ENCODE measurements around the gene ADCY10.
"Not testable (repeated sequence)": the region's sequence is repeated elsewhere in the genome, so short reads cannot be mapped to it uniquely, and the experiment has no call there.

The ADCY10 gene

DNA sequence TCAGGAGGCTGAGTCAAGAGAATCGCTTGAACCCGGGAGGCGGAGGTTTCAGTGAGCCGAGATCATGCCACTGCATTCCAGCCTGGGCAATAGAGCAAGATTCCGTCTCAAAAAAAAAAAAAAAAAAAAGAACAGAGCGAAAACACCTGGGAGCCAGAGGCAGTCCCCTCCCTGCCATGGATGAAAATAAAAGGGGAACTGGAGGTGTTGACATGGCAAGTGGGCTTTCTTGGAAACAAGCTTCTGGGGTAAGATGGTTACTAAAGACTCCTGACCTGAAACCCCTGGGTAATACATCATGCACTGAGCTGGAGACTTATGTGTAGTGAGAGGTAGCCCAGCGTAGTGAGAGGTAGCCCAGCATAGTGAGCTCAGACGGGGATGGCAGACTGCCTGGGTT is 31.6 kb downstream of the ADCY10 start:
- DNase-seq, result no peak

DNA sequence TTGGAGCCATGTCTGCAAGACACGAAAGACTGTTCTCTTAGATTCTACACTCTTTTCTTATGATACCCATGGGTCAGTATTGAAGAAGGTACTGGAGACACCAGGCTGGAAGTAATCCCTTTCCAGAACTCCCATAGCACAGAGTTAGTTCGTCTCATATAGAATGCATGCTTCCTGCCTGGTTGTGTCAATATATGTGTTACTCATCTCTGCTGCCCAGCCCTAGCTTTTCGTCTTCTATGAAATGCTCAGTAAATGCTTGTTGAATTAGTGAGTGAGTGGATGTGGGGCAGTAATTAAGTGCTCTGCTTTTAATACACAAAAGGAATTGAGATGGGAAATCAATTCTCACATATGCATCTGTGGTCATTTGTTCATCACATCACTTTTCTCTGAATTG is 32.1 kb downstream of the ADCY10 start:
- no peak for DNase-seq

DNA sequence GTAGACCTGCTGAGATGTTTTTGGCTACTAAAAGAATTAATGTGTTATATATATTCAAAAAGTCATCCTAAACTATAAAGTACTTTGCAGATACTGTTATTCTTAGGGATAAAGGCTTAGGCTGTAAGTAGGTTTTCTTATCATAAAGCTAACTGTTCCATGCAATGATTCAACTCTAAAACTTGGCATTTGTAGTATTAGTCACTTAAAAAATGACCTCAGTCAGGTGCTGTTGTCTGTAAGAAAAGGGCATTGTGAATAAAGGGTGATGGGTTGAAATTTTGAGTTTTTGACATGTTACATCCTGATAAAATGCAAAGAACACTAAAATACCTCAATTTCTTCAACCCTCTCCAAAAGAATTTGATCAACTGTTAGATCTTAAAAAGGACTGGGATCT is 32.9 kb downstream of the ADCY10 start:
- DNase-seq, result no peak

DNA sequence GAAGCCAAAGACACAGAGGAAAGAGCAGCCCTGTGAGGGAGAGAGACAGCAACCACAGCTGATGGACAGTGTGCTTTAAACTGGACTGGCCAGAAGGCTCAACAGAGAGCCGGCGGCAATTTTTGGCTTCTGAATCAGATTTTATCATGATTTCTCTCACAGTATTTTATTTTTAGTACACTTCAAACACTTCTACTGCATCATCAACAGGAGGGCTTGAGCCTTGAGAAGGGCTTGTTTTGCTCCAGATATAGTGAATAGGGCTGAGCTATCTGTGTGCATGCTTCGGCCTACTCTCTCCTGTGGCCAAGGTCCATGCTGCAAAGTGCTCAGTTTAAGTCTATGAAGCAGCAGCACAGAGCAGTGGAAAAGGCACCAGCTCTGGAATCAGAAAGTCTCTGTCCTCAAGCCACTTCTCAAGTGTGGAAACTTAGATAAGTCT is 33.3 kb downstream of the ADCY10 start:
- DNase-seq, result no peak

GRCh38 chr1:167879508-167879907 is 34.4 kb downstream of the ADCY10 start:
- DNase-seq, result no peak

DNA sequence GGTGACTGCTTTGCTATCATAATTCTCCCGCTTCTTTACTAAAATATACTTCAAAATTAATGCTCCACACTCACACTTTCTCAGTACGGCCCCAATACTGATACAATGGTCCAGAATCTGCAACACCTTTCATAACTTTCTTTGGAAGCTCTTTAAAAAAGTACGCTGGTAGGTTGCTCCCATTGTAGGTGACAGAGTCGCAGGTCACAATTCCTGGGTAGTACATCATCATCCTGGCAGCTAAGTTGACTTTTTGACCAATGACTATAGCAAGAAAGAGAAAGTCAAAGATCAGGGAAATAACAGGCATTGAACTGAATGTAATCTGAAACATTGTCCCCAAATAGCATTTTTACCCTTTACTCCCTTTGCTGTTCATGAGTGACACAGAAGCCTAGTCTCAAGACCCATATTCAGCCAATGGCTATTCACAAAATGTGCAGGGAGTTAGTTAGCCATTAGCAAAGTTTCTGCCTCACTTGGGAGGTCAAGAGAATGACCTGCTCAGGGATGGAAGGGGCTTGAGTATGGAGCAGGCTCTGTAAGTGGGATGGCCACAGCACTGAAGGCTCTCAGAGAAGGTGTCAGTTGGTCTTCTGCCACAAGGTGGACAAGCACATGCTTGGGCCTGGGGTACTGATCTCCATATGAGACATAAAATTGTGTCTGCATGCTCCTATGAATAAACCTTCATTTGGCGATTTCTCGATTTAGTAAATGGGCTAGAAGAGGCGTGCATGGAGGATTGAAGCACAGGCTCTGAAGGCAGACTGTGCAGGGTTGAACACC is 35.4 kb downstream of the ADCY10 start:
- no peak for DNase-seq

DNA sequence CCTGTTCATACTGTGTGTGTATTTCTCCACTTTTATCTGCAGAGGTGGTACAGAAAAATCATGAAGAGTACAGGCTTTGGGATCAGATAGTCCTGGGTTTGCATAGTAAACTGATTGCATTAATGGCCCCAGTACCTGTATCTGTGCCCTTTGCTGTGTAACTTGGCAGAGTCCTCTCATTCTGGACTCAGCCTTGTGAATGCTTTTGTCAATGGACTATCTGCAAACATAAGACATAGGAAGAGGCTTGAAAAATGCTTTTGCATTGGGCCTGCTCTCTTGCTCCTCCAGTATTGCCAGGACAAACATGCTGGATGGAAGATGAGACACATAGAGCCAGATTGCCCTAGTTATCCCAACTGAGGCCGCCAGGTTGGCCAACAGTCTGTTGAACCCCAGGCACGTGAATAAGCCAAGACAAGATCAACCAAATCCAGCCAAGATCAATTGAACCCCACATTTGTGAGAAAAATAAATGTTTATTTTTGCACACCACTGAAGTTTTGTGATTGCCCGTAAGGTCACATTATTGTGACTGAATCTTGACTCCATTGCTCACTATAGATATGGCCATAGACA is 37.2 kb downstream of the ADCY10 start:
- DNase-seq, result no peak

DNA sequence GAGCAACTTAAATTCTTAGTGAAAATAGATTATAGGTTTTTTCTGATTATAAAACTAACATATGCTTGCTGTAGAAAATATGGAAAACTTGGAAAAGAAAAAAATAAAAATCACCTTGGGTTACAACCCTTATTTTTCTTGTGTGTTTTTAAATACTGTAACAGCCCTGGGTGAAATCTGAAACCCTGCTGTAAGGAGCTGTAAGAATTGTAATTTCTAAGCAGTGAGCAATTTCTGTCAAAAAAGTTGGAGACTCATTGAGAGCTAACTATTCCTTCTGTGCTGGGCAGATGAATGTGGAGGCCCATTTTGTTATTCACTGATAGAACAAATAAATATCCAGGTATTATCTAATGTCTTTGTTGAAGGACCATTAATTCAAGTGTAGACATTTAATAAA is 42.6 kb downstream of the ADCY10 start:
- no peak for DNase-seq

GRCh38 chr1:167869157-167870001 is 44.6 kb downstream of the ADCY10 start:
- DNase-seq, result not testable (repeated sequence)

DNA sequence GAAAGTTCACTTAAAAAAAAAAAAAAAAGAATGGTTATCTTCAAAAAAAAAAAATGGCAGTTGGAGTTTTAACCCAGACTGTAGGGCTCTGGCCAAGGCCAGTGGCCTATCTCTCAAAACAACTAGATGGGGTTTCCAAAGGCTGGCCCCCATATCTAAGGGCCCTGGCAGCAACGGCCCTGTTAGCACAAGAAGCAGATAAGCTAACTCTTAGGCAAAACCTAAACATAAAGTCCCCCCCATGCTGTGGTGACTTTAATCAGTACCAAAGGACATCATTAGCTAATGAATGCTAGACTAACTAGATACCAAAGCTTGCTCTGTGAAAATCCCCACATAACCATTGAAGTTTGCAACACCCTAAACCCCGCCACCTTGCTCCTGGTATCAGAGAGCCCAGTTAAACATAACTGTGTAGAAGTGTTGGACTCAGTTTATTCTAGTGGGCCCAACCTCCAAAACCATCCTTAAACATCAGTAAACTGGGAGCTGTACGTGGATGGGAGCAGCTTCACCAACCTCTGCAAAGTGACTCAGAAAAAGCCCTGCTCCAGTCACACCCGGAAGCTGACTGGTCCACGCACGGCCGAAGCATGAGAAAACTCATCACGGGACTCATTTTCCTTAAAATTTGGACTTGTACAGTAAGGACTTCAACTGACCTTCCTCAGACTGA is 47.1 kb downstream of the ADCY10 start:
- DNase-seq, result not testable (repeated sequence)

DNA sequence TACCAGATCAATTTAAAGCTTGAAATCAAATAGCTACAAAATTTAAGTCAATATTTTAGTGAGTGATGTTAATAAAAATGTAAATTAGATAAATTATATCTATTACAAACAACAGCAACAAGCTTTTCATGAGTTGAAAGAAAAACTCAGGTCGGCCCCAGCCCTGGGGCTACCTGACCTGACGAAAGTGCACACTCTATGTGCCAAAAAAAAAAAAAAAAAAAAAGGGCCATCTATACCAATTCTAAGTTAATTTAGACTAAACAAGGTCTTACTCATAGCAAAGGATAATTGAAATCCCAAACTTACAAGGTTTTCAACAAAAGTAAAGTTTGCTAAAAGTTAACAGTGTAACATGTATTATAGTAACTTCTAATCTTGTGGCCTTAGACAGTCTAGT is 47.6 kb downstream of the ADCY10 start:
- DNase-seq, result not testable (repeated sequence)

- not testable (repeated sequence) for DNase-seq
These were observed 48.1 kb downstream of the ADCY10 start for GRCh38 chr1:167865804-167866308.

GRCh38 chr1:167865193-167865592 is 48.7 kb downstream of the ADCY10 start:
- not testable (repeated sequence) for DNase-seq

DNA sequence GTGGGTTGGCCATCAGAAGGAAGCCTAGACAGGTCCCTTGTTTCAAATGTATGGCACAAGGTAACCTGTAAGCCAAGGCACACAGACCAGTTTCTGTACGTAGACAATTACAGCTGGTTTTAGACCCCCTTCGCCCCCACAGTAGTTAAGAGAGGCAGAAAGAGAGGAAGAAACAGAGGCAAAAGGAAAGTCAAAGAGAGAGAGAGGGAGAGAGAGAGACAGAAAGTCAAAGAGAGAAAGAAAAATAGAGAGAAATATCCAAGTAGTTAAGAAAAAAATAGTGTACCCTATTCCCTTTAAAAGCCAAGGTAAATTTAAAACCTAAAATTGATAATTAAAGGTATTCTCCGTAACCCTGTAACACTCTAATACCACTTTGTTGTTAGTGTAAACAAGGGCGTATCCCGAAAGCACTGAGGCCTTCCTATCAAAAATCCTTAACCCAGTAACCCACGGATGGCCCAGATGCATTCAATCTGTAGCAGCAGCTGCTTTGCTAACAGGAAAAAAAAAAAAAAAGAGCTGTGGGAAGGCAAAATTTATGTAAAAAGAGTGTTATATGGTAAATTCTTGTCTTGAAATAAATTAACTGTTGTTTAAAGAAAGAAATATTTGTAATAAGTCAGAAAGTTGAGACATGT is 49.4 kb downstream of the ADCY10 start:
- DNase-seq, result no peak

DNA sequence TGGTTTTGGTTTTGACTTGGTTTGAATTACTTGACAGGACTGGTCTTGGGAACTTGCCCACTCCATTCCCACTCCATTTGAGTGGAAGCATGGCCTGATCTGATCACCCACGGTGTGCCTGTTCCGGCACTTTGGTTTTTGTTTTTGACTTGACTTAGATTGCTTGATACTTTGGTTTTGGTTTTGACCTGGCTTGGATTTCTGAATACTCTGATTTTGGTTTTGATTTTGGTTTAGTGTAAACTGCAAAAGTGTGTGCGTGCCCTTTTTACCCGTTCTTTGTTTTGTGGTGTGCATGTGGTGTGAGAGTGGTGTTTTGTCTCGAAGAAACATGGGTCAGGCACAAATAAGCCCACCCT is 50.0 kb downstream of the ADCY10 start:
- no peak for DNase-seq

- DNase-seq, result not testable (repeated sequence)
These were observed 50.6 kb downstream of the ADCY10 start for GRCh38 chr1:167863191-167863920.

- no peak for DNase-seq
These were observed 51.4 kb downstream of the ADCY10 start for GRCh38 chr1:167862432-167863076.

- no peak for DNase-seq
These were observed 52.1 kb downstream of the ADCY10 start for GRCh38 chr1:167861664-167862381.

DNA sequence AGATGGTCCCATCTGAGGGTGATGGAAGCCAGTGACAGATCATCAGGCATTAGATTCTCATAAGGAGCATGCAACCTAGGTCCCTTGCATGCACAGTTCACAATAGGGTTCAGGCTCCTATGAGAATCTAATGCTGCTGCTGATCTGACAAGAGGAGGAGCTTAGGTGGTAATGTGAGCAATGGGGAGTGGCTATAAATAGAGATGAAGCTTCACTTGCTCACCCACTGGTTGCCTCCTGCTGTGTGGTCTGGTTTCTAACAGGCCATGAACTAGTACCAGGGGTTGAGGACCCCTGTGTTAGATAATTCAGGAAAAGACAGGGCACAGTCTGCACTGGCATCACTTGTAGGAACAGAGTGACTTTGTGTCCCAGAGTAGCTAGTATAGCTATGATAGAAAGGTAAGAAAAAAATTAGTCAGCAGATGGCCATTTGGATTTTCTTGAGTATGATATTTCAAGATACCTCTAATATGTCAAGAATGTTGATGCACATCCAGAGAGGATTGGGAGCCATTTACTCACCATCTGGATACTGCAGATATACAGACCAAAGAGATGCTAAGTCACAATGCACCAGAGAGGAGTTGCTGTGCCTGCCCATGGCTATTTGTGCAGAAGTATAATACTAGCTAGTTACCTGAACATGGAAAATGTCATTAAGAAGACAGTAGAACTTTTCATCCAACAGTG is 53.6 kb downstream of the ADCY10 start:
- no peak for DNase-seq

Data from NCI-H187 treated with DMSO at 0.1 percent for 48 hours (cell line).